ENCODE measurements around the gene ZXDA.
A peak's percentile ranks its signal among the peaks of the same experiment; 100 is the strongest.

Gene ZXDA

DNA sequence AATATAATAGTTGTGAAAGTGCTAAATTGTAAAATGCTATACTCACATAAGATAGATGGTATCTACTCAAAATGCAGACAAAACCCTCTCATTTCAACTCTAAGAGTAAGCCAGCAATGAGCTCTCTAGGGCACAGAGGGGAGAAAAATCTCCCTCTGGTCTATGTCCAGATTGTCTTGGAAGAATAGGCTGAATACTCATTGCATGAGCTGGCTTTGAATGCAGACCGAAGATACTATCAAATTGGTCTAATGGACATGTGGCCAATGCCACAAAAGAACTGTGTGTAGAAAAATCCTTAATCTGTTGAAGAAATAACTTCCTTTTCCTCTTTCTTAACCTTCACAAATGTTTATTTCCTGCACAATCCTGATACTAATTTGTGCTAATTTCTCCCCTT, 3.5 kb downstream of the ZXDA start:
- H3K36me3 ChIP-seq (ENCODE audit: control insufficient read depth, insufficient read depth, low read length), result no peaks in the 10 kb centered on the region
- H3K4me1 ChIP-seq (ENCODE audit: control insufficient read depth, insufficient read depth, low read length), result peaks cover 2% of the 10 kb centered on the region
- H3K4me3 ChIP-seq (ENCODE audit: low read length), result no peak overlapping the region
- no peak overlapping the region for H3K27ac ChIP-seq (ENCODE audit: low read depth, low read length)
- H3K9ac ChIP-seq (ENCODE audit: low read length), result no peak overlapping the region
- H3K27me3 ChIP-seq (ENCODE audit: control insufficient read depth, insufficient read depth, low read length), result no peaks in the 10 kb centered on the region

DNA sequence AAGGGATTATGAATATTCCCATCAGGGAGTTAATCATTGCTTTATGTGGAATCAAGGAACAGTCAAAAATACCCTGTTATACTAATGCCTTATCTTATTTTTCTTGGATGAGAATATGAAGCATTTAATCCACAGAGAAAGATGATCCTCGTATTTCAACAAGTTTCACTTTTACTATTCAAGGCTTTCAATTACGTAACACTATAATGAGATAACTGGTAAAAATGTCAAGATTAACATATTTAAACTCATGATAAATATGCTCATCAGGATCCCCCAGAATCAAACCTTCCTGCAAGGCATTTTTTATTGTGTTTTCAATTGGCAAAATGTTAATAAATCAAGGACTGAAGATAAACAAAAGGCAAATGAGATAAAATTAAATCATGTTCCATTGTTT, 5.1 kb downstream of the ZXDA start:
- H3K27me3 ChIP-seq (ENCODE audit: control insufficient read depth, insufficient read depth, low read length), result no peaks in the 10 kb centered on the region
- H3K27ac ChIP-seq (ENCODE audit: low read depth, low read length), result peak overlapping the region; percentile 51
- no peak overlapping the region for H3K9ac ChIP-seq (ENCODE audit: low read length)
- no peaks in the 10 kb centered on the region for H3K36me3 ChIP-seq (ENCODE audit: control insufficient read depth, insufficient read depth, low read length)
- H3K4me1 ChIP-seq (ENCODE audit: control insufficient read depth, insufficient read depth, low read length), result peaks cover 2% of the 10 kb centered on the region
- H3K4me3 ChIP-seq (ENCODE audit: low read length), result no peak overlapping the region

DNA sequence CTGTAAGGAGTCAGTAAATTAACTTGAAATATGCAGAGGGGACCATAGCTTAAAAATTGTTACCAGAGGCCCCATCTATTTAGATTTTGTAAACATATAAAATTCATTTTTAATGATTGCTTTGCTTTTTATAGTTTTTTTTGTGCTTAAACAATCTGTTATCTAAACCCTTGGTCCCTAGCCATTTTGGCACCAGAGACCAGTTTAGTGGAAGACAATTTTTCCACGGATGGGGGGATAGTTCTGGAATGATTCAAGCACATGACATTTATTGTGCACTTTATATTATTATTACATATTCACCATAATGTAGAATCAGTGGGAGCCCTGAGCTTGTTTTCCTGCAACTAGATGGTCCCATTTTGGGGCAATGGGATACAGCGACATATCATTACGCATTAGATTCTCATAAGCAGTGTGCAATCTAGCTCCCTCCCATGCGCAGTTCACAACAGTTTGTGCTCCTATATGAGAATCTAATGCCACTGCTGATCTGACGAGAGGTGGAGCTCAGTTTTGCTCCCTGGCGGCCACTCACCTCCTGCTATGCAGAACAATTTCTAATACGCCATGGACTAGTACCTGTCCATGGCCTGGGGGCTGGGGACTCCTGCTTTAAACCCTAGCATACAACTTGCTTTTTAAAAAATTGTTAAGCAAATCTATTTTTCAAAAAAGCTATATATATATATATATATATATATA, 5.9 kb downstream of the ZXDA start:
- Histone ChIP-seq H3K9ac (ENCODE audit: low read length) (no peak overlapping the region), H3K36me3 (ENCODE audit: control insufficient read depth, insufficient read depth, low read length) (no peaks in the 10 kb centered on the region), H3K4me1 (ENCODE audit: control insufficient read depth, insufficient read depth, low read length) (peaks cover 2% of the 10 kb centered on the region), H3K27me3 (ENCODE audit: control insufficient read depth, insufficient read depth, low read length) (no peaks in the 10 kb centered on the region), H3K27ac (ENCODE audit: low read depth, low read length) (no peak overlapping the region), H3K4me3 (ENCODE audit: low read length) (no peak overlapping the region)

DNA sequence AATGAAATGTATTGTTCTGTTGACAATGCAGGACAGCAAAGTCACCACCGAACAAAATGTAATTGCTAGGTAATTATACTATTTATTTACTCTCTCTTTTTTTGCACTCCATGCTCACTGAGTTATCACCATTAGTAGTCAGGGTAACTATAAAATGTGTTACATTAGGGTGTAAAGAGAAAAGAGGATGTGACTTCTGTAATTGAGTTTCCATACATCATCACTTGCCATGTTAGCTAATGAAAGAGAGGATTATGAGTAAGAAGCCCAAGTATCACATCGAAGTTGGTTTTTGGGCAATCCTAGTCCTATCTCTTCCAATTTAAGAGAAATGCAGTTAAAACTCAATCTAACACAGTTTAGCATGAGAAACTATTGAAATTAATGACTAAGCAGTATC, 7.6 kb downstream of the ZXDA start:
- Histone ChIP-seq H3K27me3 (ENCODE audit: control insufficient read depth, insufficient read depth, low read length) (no peaks in the 10 kb centered on the region), H3K27ac (ENCODE audit: low read depth, low read length) (no peak overlapping the region), H3K9ac (ENCODE audit: low read length) (no peak overlapping the region), H3K4me1 (ENCODE audit: control insufficient read depth, insufficient read depth, low read length) (peaks cover 2% of the 10 kb centered on the region), H3K4me3 (ENCODE audit: low read length) (no peak overlapping the region), H3K36me3 (ENCODE audit: control insufficient read depth, insufficient read depth, low read length) (no peaks in the 10 kb centered on the region)

DNA sequence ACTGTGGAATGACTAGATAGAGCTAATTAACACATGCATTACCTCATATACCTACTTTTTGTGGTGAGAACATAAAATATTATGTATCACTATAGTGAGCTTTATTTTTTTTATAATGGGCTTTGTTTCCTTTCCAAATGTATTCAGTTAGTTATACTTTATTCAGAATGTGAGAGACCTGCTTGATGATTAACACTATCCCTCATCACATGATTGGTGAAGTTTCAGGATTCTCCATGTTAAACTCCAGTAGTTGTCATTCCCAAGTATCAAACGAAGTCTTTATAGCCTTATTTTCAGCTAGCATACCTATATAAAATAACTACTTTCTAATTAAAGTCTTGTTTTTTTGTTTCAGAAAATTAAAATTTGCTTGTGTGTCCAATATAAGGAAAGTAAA, 8.8 kb downstream of the ZXDA start:
- no peak overlapping the region for H3K27ac ChIP-seq (ENCODE audit: low read depth, low read length)

DNA sequence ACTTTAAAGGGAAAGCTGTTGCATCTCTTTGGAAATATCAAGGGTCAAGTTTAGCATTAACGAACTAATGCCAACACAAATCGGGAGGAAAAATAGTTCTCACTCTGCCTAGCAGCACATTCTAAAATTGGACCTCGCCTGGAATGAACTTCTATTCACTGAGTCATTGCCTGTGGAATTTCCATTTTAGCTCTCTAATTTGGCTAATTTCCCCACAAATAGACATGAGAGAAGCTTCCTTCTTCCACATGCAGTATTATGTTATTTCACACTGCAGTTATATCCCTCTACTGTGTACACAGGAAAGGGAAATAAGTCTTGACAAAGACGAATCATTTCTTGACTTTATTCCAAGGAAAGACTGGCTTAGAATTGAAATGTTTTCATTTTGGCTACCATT, 9.3 kb downstream of the ZXDA start:
- no peak overlapping the region for H3K27ac ChIP-seq (ENCODE audit: low read depth, low read length)
- H3K9ac ChIP-seq (ENCODE audit: low read length), result no peak overlapping the region
- no peaks in the 10 kb centered on the region for H3K36me3 ChIP-seq (ENCODE audit: control insufficient read depth, insufficient read depth, low read length)
- peaks cover 2% of the 10 kb centered on the region for H3K4me1 ChIP-seq (ENCODE audit: control insufficient read depth, insufficient read depth, low read length)
- no peaks in the 10 kb centered on the region for H3K27me3 ChIP-seq (ENCODE audit: control insufficient read depth, insufficient read depth, low read length)
- no peak overlapping the region for H3K4me3 ChIP-seq (ENCODE audit: low read length)

More for the DNA sequence above, 8.8 kb downstream of the ZXDA start:
- peaks cover 2% of the 10 kb centered on the region for H3K4me1 ChIP-seq (ENCODE audit: control insufficient read depth, insufficient read depth, low read length)
- H3K36me3 ChIP-seq (ENCODE audit: control insufficient read depth, insufficient read depth, low read length), result no peaks in the 10 kb centered on the region
- no peaks in the 10 kb centered on the region for H3K27me3 ChIP-seq (ENCODE audit: control insufficient read depth, insufficient read depth, low read length)
- H3K9ac ChIP-seq (ENCODE audit: low read length), result no peak overlapping the region
- no peak overlapping the region for H3K4me3 ChIP-seq (ENCODE audit: low read length)

DNA sequence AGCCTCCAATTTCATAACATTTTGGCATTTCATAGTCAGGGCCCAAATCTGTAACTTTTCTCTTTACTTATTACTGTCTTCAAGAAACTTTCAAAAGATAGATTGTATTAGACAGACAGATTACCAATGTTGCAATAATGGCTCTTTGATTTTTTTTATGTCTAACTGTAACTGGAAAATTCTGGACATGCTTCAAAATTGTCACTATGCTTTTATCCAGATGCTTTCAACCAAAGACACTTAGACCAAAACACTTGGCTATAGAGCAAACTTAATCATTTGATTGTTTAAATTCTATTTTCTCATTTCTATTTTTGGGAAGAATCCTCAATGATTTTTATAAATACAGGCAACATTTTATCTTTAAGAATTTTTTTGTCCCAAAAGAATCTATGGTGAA, 10.4 kb downstream of the ZXDA start:
- Histone ChIP-seq H3K4me1 (ENCODE audit: control insufficient read depth, insufficient read depth, low read length) (peaks cover 2% of the 10 kb centered on the region), H3K9ac (ENCODE audit: low read length) (no peak overlapping the region), H3K4me3 (ENCODE audit: low read length) (no peak overlapping the region), H3K27ac (ENCODE audit: low read depth, low read length) (no peak overlapping the region), H3K27me3 (ENCODE audit: control insufficient read depth, insufficient read depth, low read length) (no peaks in the 10 kb centered on the region), H3K36me3 (ENCODE audit: control insufficient read depth, insufficient read depth, low read length) (no peaks in the 10 kb centered on the region)

DNA sequence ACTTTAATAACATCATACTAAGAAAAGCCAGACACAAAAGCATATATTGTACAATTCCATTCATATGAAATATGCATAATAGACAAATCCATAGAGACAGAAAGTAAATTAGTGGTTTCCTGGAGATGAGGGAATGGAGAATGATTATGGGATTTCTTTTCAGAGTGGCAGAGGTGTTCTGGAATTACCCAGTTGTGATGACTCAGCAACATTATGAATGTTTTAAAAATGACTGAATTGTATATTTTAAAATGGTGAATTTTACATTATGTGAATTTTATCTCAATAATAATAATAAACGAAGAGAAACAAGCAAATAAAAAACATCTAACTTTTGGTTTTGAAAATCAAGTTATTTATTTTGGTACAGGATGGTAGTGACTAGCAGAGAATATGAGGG, 11.2 kb downstream of the ZXDA start:
- H3K9ac ChIP-seq (ENCODE audit: low read length), result no peak overlapping the region
- no peak overlapping the region for H3K4me3 ChIP-seq (ENCODE audit: low read length)
- H3K36me3 ChIP-seq (ENCODE audit: control insufficient read depth, insufficient read depth, low read length), result no peaks in the 10 kb centered on the region
- H3K4me1 ChIP-seq (ENCODE audit: control insufficient read depth, insufficient read depth, low read length), result peaks cover 2% of the 10 kb centered on the region
- H3K27me3 ChIP-seq (ENCODE audit: control insufficient read depth, insufficient read depth, low read length), result no peaks in the 10 kb centered on the region
- no peak overlapping the region for H3K27ac ChIP-seq (ENCODE audit: low read depth, low read length)

DNA sequence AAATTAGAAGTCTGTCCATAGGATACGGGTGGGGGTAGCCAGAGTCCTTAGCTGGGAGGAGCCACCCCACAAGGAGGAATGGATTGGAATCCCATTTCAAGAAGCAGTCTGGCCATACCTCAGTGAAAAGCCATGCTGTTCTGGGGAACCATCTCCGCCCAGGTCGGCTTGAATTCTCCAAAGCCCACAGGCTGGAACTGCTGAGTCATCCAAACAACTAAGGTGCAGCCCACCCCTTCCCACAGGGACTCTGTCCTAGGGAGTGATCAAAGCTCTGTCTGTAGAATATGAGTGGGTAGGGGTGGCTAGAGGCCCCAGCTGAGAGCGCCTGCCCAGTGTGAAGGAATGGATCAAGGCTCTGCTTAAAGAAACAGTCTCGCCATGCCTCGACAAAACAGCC, 38.8 kb downstream of the ZXDA start:
- no peak overlapping the region for H3K4me3 ChIP-seq (ENCODE audit: low read length)
- no peak overlapping the region for H3K27ac ChIP-seq (ENCODE audit: low read depth, low read length)
- no peak overlapping the region for H3K9ac ChIP-seq (ENCODE audit: low read length)
- H3K4me1 ChIP-seq (ENCODE audit: control insufficient read depth, insufficient read depth, low read length), result no peaks in the 10 kb centered on the region
- no peaks in the 10 kb centered on the region for H3K27me3 ChIP-seq (ENCODE audit: control insufficient read depth, insufficient read depth, low read length)
- no peaks in the 10 kb centered on the region for H3K36me3 ChIP-seq (ENCODE audit: control insufficient read depth, insufficient read depth, low read length)
